PC-9 (cell line): Measurements from ENCODE around the gene PDP2. TPM values are rescaled to one million over a fixed set of nuclear protein-coding genes. Genes with fewer than 3 reads are reported as not detected.

Experiments used
- BruUV-seq: library from RNA; stranded (reverse); fragments of 400-500 nt; replicated peaks from 2 replicates; lab custom pipeline; 2021; lab: Mats Ljungman, UMichigan
- CTCF ChIA-PET: fragments of 300-600 bp; sonication (Branson Sonifier 250); formaldehyde crosslinking; loops from one replicate; lab custom pipeline; 2022; ENCODE audit warnings: antibody characterized with exemption; lab: Charles Lee
- POLR2A ChIA-PET: fragments of 300-600 bp; sonication (Branson Sonifier 250); formaldehyde crosslinking; loops from one replicate; lab custom pipeline; 2022; ENCODE audit warnings: antibody characterized with exemption; ENCODE audit not compliant: unreplicated experiment; lab: Charles Lee
- DNase-seq, 2 experiments: peaks; one replicate each; pipeline versions ENCODE4 v3.0.0 to v3.0.0-alpha.2; 2015 to 2022; ENCODE audit warnings: mixed read lengths in 1 of 2
- H2AFZ ChIP-seq: fragments of 200-600 bp; sonication (generic); 2 replicates; pipeline ENCODE4 v1.8.1; 2017; ENCODE audit warnings: antibody characterized with exemption
- H3F3A ChIP-seq: fragments of 200-600 bp; sonication (generic); 2 replicates; pipeline ENCODE4 v1.8.1; 2017; ENCODE audit warnings: antibody characterized with exemption, mild to moderate bottlenecking, low read depth; ENCODE audit not compliant: insufficient read depth
- H3K27ac ChIP-seq: fragments of 200-600 bp; sonication (generic); 2 replicates; pipeline ENCODE4 v1.6.1; 2016; ENCODE audit warnings: mixed run types
- H3K27me3 ChIP-seq: fragments of 200-600 bp; sonication (generic); 2 replicates; pipeline ENCODE4 v1.6.1; 2016; ENCODE audit warnings: low read depth, mixed run types; ENCODE audit not compliant: insufficient read depth
- H3K36me3 ChIP-seq: fragments of 200-600 bp; sonication (generic); 2 replicates; pipeline ENCODE4 v1.6.1; 2016; ENCODE audit warnings: low read depth, mixed run types
- H3K4me1 ChIP-seq: fragments of 200-600 bp; sonication (generic); replicated peaks from 2 replicates; pipeline ENCODE4 v1.6.1; 2016; ENCODE audit warnings: mixed run types; ENCODE audit not compliant: insufficient read depth
- H3K4me2 ChIP-seq: fragments of 200-600 bp; sonication (generic); 2 replicates; pipeline ENCODE4 v1.6.1; 2017; ENCODE audit warnings: mixed run types
- H3K4me3 ChIP-seq: fragments of 200-600 bp; sonication (generic); 2 replicates; pipeline ENCODE4 v1.6.1; 2016; ENCODE audit warnings: mixed run types
- H3K79me2 ChIP-seq: fragments of 200-600 bp; sonication (generic); 2 replicates; pipeline ENCODE4 v1.6.1; 2017; ENCODE audit warnings: low read depth, mixed run types
- H3K9me2 ChIP-seq: fragments of 200-600 bp; sonication (generic); 2 replicates; pipeline ENCODE4 v1.8.1; 2017; ENCODE audit warnings: mild to moderate bottlenecking; ENCODE audit not compliant: insufficient read depth
- H3K9me3 ChIP-seq: fragments of 200-600 bp; sonication (generic); 2 replicates; pipeline ENCODE4 v1.8.1; 2016; ENCODE audit warnings: low read depth; ENCODE audit not compliant: insufficient read depth
- H4K20me1 ChIP-seq: fragments of 200-600 bp; sonication (generic); 2 replicates; pipeline ENCODE4 v1.8.1; 2017; ENCODE audit not compliant: insufficient read depth
- EZH2 ChIP-seq: fragments of 200-600 bp; sonication (generic); IDR thresholded peaks from 2 replicates; pipeline ENCODE4 v1.8.0; 2017; ENCODE audit warnings: antibody characterized with exemption, low read depth
- intact Hi-C: fragments of 100-400 bp; cut with micrococcal nuclease; formaldehyde crosslinking; loops from one replicate; pipeline ENCODE4 v1.10.0; 2022; ENCODE audit not compliant: unreplicated experiment
- total RNA-seq: library from RNA; stranded (reverse); gene quantifications from 2 replicates; pipeline ENCODE4 v1.2.3, GENCODE V29; 2021
- TF ChIP-seq, protein P1 (sequence below): fragments of 200-600 bp; sonication (generic); conservative IDR thresholded peaks from 2 replicates; pipeline ENCODE4 v1.6.1; 2017; ENCODE audit warnings: mixed run types, antibody characterized with exemption, mild to moderate bottlenecking, moderate library complexity

PDP2 gene
- total RNA-seq, 1 experiment from 2014 or later: 21.6 TPM

DNA sequence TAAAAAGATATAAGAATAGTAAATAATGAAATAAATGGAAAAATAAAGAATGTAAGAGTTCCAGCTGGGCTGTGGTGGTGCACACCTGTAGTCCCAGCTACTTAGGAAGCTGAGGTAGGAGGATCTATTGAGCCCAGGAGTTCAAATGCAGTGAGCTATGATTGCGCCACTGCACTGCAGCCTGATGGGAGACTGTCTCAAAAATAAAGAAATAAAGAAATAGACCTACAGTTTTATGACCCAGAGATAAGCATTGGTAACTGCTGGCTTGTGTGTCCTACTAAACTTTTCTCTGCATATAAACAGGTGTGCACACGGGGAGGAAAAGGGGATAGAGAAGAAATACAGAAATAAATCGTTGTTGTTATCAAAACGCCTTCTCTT, 7.8 kb upstream of the PDP2 start:
- Histone ChIP-seq H4K20me1 (no peaks in the 10 kb centered on the region), H3K4me3 (peak overlapping the region; percentile 64), H3K27me3 (no peaks in the 10 kb centered on the region), H3K36me3 (no peaks in the 10 kb centered on the region), H3K27ac (peak overlapping the region; percentile 42), H3K4me2 (peak overlapping the region; percentile 95), H3K79me2 (no peaks in the 10 kb centered on the region), H3K4me1 (peaks cover 7% of the 10 kb centered on the region), H3K9me3 (no peaks in the 10 kb centered on the region), H2AFZ (peak overlapping the region; percentile 92), H3F3A (peaks cover 20% of the 10 kb centered on the region; the same call in 1 of the 2 replicates), H3K9me2 (no peaks in the 10 kb centered on the region)
- no peak for DNase-seq
- intact Hi-C loops: loop anchor here (2.0 to 5.0 kb wide), 2 partner anchors 42 to 130 kb away; partner anchors contain the start of gene NAE1
- ChIA-PET CTCF (interaction anchor here (0.6 to 2.1 kb wide), 8 partner anchors 9 to 351 kb away, joined by 3 to 14 read pairs (median 4); partner anchors contain the start of gene NAE1), POLR2A (interaction anchor here (0.7 kb wide), 1 partner anchor 210 kb away, joined by 3 read pairs; no protein-coding TSS in a partner anchor)
- BruUV-seq: no TSS peak
- TF ChIP-seq, protein P1, sequence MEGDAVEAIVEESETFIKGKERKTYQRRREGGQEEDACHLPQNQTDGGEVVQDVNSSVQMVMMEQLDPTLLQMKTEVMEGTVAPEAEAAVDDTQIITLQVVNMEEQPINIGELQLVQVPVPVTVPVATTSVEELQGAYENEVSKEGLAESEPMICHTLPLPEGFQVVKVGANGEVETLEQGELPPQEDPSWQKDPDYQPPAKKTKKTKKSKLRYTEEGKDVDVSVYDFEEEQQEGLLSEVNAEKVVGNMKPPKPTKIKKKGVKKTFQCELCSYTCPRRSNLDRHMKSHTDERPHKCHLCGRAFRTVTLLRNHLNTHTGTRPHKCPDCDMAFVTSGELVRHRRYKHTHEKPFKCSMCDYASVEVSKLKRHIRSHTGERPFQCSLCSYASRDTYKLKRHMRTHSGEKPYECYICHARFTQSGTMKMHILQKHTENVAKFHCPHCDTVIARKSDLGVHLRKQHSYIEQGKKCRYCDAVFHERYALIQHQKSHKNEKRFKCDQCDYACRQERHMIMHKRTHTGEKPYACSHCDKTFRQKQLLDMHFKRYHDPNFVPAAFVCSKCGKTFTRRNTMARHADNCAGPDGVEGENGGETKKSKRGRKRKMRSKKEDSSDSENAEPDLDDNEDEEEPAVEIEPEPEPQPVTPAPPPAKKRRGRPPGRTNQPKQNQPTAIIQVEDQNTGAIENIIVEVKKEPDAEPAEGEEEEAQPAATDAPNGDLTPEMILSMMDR: no peak
- TF ChIP-seq EZH2: no peak

DNA sequence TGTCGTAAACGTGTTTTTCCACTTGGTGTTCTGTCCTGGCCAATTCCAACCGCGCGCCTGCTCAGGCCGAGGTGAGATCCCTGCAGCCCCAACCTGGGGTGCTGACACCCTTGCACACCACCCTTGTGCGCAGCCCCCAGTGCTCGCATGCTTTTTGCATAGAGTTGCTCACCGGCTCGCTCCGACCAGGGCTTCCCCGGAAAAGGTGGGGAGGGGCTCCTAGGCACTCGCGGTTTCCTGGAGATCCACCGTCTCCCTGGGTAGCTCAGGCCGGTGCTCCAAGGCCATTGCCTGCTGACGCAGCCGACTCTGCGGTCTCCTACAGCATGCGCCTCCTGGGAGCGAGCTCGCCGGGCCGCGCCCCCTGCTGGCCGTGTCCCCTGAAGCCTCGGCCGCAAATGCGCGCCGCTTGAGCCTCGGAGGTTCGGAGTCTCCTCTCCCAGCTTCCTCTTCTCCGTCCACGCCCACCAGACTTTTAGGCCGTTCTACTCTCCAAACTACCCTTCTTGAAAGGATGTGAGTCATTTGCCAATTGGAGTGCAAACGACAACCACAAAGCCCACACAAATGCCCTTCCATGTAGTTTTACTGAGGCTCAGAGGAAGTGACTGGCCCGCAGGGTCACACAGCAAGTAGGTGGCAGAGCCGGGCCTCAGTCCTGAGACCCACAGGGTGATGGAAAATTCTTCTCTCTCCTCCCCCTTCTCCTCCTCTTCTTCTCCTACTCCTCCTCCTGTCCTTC, 7.2 kb upstream of the PDP2 start:
- H3K27ac ChIP-seq: peak overlapping the region; percentile 42

DNA sequence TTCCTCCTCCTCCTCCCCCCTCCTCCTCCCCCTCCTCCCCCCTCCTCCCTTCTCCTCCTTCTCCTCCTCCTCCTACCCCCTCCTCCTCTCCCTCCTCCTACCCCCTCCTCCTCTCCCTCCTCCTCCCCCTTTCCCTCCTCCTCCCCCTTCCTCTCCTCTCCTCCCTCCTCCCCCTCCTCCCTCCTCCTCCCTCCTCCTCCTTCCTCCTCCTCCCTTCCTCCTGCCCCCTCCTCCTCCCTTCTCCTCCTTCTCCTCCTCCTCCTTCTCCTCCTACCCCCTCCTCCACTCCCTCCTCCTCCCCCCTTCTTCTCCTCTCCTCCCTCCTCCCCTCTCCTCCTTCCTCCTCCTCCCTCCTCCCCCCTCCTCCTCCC, 6.6 kb upstream of the PDP2 start:
- Histone ChIP-seq H2AFZ (no peak overlapping the region), H3K4me3 (no peak overlapping the region), H3K4me2 (no peak overlapping the region), H3K9me3 (no peaks in the 10 kb centered on the region), H3K4me1 (peaks cover 7% of the 10 kb centered on the region), H3K9me2 (no peaks in the 10 kb centered on the region), H3K79me2 (no peaks in the 10 kb centered on the region), H3K27me3 (no peaks in the 10 kb centered on the region), H4K20me1 (no peaks in the 10 kb centered on the region), H3K27ac (no peak overlapping the region), H3F3A (peaks cover 25% of the 10 kb centered on the region; the same call in 1 of the 2 replicates), H3K36me3 (no peaks in the 10 kb centered on the region)
- no TSS peak for BruUV-seq
- POLR2A ChIA-PET: no interaction called here
- intact Hi-C loops: loop anchor here (1.0 to 5.0 kb wide), 3 partner anchors 43 to 145 kb away; partner anchors contain the start of gene NAE1
- CTCF ChIA-PET: interaction anchor here (0.6 to 2.1 kb wide), 6 partner anchors 12 to 465 kb away, joined by 3 to 14 read pairs (median 4); partner anchors contain the start of gene NAE1
- DNase-seq: no peak
- TF ChIP-seq, protein P1: no peak
- no peak for TF ChIP-seq EZH2

More for the DNA sequence above, 7.2 kb upstream of the PDP2 start:
- TF ChIP-seq, protein P1: peak; percentile 91
- no peak for TF ChIP-seq EZH2
- no peaks in the 10 kb centered on the region for H3K79me2 ChIP-seq
- H3K9me2 ChIP-seq: no peaks in the 10 kb centered on the region
- ChIA-PET POLR2A (interaction anchor here (0.7 kb wide), 2 partner anchors 211 to 304 kb away, joined by 3 to 5 read pairs; no protein-coding TSS in a partner anchor), CTCF (interaction anchor here (0.6 to 2.1 kb wide), 9 partner anchors 8 to 465 kb away, joined by 3 to 14 read pairs (median 4); partner anchors contain the start of gene NAE1)
- H3K36me3 ChIP-seq: no peaks in the 10 kb centered on the region
- H3K27me3 ChIP-seq: no peaks in the 10 kb centered on the region
- H3K4me3 ChIP-seq: peak overlapping the region; percentile 64
- intact Hi-C loops: loop anchor here (1.0 to 5.0 kb wide), 3 partner anchors 42 to 145 kb away; partner anchors contain the start of gene NAE1
- H3K4me1 ChIP-seq: peaks cover 7% of the 10 kb centered on the region
- H3K4me2 ChIP-seq: peak overlapping the region; percentile 95
- no peaks in the 10 kb centered on the region for H3K9me3 ChIP-seq
- H2AFZ ChIP-seq: peak overlapping the region; percentile 92
- DNase-seq: peak; percentile 90 to 93
- H3F3A ChIP-seq: peaks cover 23% of the 10 kb centered on the region; the same call in 1 of the 2 replicates
- no peaks in the 10 kb centered on the region for H4K20me1 ChIP-seq
- BruUV-seq: no TSS peak
